Stomach (tissue), 9 donors: ENCODE results near the gene AFF1. TPM values are rescaled to one million over a fixed set of nuclear protein-coding genes. Genes with fewer than 3 reads are reported as not detected.

Experiments used
- DNase-seq, 2 donors: peaks; one replicate each; pipeline versions ENCODE4 v3.0.0 to v3.0.0-alpha.2; 2013 to 2019
- H3K27ac ChIP-seq, 5 donors: fragments of 200-600 bp in 4 of 5; sonication (generic) in 4 of 5; one replicate each; pipeline ENCODE4 v1.5.1; 2013 to 2019; ENCODE audit warnings: mild to moderate bottlenecking in 1 of 5, moderate library complexity in 1 of 5
- H3K27me3 ChIP-seq, 3 donors: fragments of 200-600 bp; sonication (generic); one replicate each; pipeline ENCODE4 v1.5.1; 2017 to 2019; ENCODE audit warnings: mixed run types in 1 of 3
- H3K36me3 ChIP-seq, 4 donors: fragments of 200-600 bp; sonication (generic); 1 replicate in 3 of 4; 2 replicates in 1 of 4; pipeline ENCODE4 v1.5.1; 2016 to 2019
- H3K4me1 ChIP-seq, 4 donors: fragments of 200-600 bp; sonication (generic); one replicate each; pipeline ENCODE4 v1.5.1; 2016 to 2019
- H3K4me3 ChIP-seq, 4 donors: fragments of 200-600 bp; sonication (generic) in 3 of 4; one replicate each; pipeline ENCODE4 v1.5.1; 2016 to 2019; ENCODE audit warnings: mild to moderate bottlenecking in 1 of 4
- H3K9me3 ChIP-seq, 4 donors: fragments of 200-600 bp; sonication (generic); one replicate each; pipeline ENCODE4 v1.5.1; 2016 to 2019
- EP300 ChIP-seq: sonication (generic); formaldehyde crosslinking; IDR thresholded peaks from one replicate; pipeline ENCODE4 v1.6.1; 2017; ENCODE audit warnings: antibody characterized with exemption
- POLR2A ChIP-seq, 4 donors: fragments of 450-650 bp; IDR thresholded peaks; one replicate each; pipeline ENCODE4 v1.6.1; 2016; ENCODE audit warnings: antibody characterized with exemption in 4 of 4, control low read depth in 2 of 4, mild to moderate bottlenecking in 1 of 4, moderate library complexity in 1 of 4
- POLR2AphosphoS5 ChIP-seq, 3 donors: sonication (generic); formaldehyde crosslinking; IDR thresholded peaks; one replicate each; pipeline ENCODE4 v1.6.1; 2016; ENCODE audit warnings: antibody characterized with exemption in 3 of 3
- WGBS, 5 donors: extraction: QIAGEN DNeasy Blood & Tissue Kit in 3 of 5; methylation state at CpG; one replicate each; pipeline versions ENCODE4 v1.1.5 to v1.1.7; 2013 to 2018; 5-methylcytosine and 5-hydroxymethylcytosine counted together
- intact Hi-C: fragments of 100-400 bp; cut with DNase I; formaldehyde crosslinking; loops from one replicate; pipeline ENCODE4 v1.15.1; 2023; ENCODE audit warnings: low total_unique reads
- polyA plus RNA-seq, 3 donors: library from polyadenylated mRNA; stranded (reverse); fragments of 200-250 nt; gene quantifications; one replicate each; pipeline ENCODE4 v1.2.3, GENCODE V29; 2013
- total RNA-seq, 5 donors: library from RNA; depleted of rRNA; stranded (reverse); fragments of >200 nt; gene quantifications; one replicate each; pipeline versions ENCODE4 v1.1.0 to v1.2.3, GENCODE V29; 2014 to 2016
- TF ChIP-seq, protein P1 (sequence below), 7 experiments: fragments of 450-650 bp in 4 of 7; fragments of 200-600 bp in 3 of 7; sonication (generic) in 3 of 7; IDR thresholded peaks; one replicate each; pipeline ENCODE4 v1.5.1; 2016 to 2019; ENCODE audit warnings: antibody characterized with exemption in 7 of 7, control low read depth in 2 of 7, mild to moderate bottlenecking in 1 of 7
- donor health status: healthy with polysubstance abuse.
- donor health status: Bipolar disorder and iron deficiency.
- donor health status: healthy.

The AFF1 gene
- total and polyA plus RNA-seq, 8 donors = 6.9 to 177 (median 59.1) TPM

DNA sequence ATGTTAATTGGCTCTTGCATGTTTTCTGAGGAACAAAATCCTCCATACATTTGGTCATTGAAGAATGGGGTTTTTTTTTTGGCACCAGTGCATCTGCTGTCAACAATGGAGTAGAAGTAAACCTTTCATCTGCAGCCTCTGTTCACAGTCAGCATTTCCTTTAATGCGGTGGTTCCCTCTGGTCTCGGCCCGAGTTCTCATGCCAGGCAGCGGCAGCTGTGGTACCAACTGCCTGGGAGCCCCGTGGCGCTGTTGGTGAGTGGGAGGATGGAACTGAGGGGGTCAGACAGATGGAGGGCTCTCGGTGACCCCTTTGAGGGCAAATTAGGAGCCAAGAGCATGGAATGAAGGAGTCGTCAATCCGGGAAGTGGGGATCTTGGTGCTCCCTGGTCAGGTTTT, 114.7 kb downstream of the AFF1 start:
- H3K4me1 ChIP-seq = peaks cover 24 to 82% (median 52%) of the 10 kb centered on the region in 4 donors
- no peaks in the 10 kb centered on the region for H3K9me3 ChIP-seq
- H3K36me3 ChIP-seq = peaks cover 10 to 35% (median 27%) of the 10 kb centered on the region in 4 donors
- DNase-seq = no peak
- 83 to 93% (median 92%) methylated on average over 9 of the region's 9 CpGs for WGBS, 5 donors
- TF ChIP-seq POLR2A (IDR thresholded peaks at IDR 0.05) (no peak), POLR2AphosphoS5 (IDR thresholded peaks at IDR 0.05) (no peak), EP300 (no peak)
- TF ChIP-seq, protein P1, sequence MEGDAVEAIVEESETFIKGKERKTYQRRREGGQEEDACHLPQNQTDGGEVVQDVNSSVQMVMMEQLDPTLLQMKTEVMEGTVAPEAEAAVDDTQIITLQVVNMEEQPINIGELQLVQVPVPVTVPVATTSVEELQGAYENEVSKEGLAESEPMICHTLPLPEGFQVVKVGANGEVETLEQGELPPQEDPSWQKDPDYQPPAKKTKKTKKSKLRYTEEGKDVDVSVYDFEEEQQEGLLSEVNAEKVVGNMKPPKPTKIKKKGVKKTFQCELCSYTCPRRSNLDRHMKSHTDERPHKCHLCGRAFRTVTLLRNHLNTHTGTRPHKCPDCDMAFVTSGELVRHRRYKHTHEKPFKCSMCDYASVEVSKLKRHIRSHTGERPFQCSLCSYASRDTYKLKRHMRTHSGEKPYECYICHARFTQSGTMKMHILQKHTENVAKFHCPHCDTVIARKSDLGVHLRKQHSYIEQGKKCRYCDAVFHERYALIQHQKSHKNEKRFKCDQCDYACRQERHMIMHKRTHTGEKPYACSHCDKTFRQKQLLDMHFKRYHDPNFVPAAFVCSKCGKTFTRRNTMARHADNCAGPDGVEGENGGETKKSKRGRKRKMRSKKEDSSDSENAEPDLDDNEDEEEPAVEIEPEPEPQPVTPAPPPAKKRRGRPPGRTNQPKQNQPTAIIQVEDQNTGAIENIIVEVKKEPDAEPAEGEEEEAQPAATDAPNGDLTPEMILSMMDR (IDR thresholded peaks at IDR 0.05) = no peak
- H3K27ac ChIP-seq = no peak overlapping the region
- intact Hi-C loops = no loop called here
- H3K4me3 ChIP-seq = no peak overlapping the region
- no peaks in the 10 kb centered on the region for H3K27me3 ChIP-seq

DNA sequence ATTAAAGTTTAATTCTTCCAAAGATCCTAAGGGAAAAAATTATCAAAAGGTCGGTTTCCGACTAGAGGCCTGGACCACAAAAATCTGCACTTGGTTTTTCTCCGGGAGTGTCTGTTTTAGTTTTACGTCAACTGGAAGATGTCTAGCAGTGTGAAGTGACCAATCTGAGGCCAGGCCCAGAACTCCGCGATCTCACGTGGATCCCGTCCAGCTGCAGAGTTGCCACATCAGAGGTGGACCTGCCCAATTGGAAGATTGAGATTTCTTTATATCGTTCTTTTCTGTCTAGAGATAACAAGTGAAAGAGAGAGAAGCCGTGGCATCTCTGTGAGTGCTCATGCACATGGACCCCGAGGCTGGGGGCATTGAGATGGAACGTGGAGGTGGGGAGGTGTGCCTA, 115.8 kb downstream of the AFF1 start:
- Histone ChIP-seq H3K36me3 (peaks cover 10 to 35% (median 27%) of the 10 kb centered on the region in 4 donors), H3K4me3 (no peak overlapping the region), H3K4me1 (peaks cover 21 to 82% (median 51%) of the 10 kb centered on the region in 4 donors), H3K9me3 (no peaks in the 10 kb centered on the region), H3K27ac (peak overlapping the region in 1 of 5 donors; percentile 1), H3K27me3 (no peaks in the 10 kb centered on the region)
- no peak for DNase-seq
- TF ChIP-seq POLR2A (IDR thresholded peaks at IDR 0.05) = no peak
- no peak for TF ChIP-seq EP300
- TF ChIP-seq POLR2AphosphoS5 (IDR thresholded peaks at IDR 0.05) = no peak
- TF ChIP-seq, protein P1 (IDR thresholded peaks at IDR 0.05) = no peak
- WGBS, 5 donors = 91 to 96% (median 93%) methylated on average over 12 of the region's 12 CpGs
- intact Hi-C loops = no loop called here

DNA sequence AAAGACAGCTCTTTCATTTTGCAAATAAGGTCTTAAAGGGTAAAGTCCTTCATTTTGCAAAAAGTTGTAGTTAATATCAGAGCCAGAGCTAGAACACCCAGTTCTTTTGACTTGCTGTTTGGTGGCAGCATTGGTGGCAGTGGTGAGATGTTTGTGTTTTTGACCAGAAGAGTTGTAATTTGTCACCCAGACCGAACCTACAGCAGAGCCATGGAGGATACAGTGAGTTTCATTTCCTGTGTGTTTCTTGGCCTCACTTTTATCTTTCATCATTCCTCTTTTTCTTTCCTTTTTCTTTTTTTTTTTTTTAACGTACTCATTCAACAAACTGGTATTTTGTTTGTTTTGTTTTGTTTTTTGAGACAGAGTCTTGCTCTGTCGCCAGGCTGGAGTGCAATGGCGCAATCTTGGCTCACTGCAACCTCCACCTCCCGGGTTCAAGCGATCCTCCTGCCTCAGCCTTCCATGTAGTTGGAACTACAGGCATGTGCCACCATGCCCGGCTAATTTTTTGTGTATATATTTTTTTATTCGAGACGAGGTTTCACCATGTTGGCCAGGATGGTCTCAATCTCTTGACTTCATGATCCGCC, 116.4 kb downstream of the AFF1 start:
- Histone ChIP-seq H3K27ac (peak overlapping the region in 1 of 5 donors; percentile 1), H3K4me3 (no peak overlapping the region), H3K4me1 (peaks cover 21 to 82% (median 51%) of the 10 kb centered on the region in 4 donors), H3K9me3 (no peaks in the 10 kb centered on the region), H3K27me3 (no peaks in the 10 kb centered on the region), H3K36me3 (peaks cover 10 to 35% (median 27%) of the 10 kb centered on the region in 4 donors)
- TF ChIP-seq POLR2AphosphoS5 (IDR thresholded peaks at IDR 0.05) = no peak
- TF ChIP-seq, protein P1 (IDR thresholded peaks at IDR 0.05) = no peak
- TF ChIP-seq POLR2A (IDR thresholded peaks at IDR 0.05) = no peak
- no peak for TF ChIP-seq EP300
- DNase-seq = no peak
- intact Hi-C loops = no loop called here
- WGBS, 5 donors = 82 to 91% (median 83%) methylated on average over 9 to 10 of the region's 10 CpGs

DNA sequence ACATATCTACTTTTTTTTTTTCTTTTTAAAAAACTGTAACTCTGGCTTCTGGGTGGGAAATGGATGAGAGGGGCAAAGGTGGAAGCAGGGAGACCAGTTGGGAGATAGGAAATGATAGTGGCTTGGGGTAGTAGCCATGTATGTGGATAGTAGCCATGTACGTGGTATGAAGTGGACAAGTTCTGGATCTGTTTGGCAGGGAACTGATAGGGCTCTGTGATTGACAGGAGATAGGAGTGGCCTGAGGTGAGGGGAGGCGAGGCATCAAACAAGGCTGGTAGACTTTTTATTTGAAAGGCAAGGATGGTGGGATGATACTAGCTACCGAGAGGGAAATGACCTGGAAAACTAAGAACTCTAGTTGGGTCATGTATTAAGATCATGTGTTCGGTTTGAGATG, 117.8 kb downstream of the AFF1 start:
- no peak overlapping the region for H3K27ac ChIP-seq
- intact Hi-C loops = no loop called here

More for the DNA sequence above, 117.8 kb downstream of the AFF1 start:
- Histone ChIP-seq H3K9me3 (no peaks in the 10 kb centered on the region), H3K4me1 (peaks cover 29 to 92% (median 61%) of the 10 kb centered on the region in 4 donors), H3K4me3 (no peak overlapping the region), H3K27me3 (no peaks in the 10 kb centered on the region), H3K36me3 (peaks cover 0 to 22% (median 15%) of the 10 kb centered on the region in 4 donors)
- TF ChIP-seq EP300 (no peak), POLR2A (IDR thresholded peaks at IDR 0.05) (no peak), POLR2AphosphoS5 (IDR thresholded peaks at IDR 0.05) (no peak)
- TF ChIP-seq, protein P1 (IDR thresholded peaks at IDR 0.05) = no peak
- 87 to 95% (median 91%) methylated on average over 4 of the region's 4 CpGs for WGBS, 5 donors
- no peak for DNase-seq
